ENCODE data around the gene NIM1K.

GRCh38 chr5:43275391-43275790, 83.4 kb downstream of the NIM1K start:
- TF ChIP-seq EZH2 (IDR thresholded peaks at IDR 0.05; ENCODE audit: insufficient read depth, poor library complexity, severe bottlenecking) (no peak), EZH2phosphoT487 (IDR thresholded peaks at IDR 0.05; ENCODE audit: insufficient read depth, low read depth) (no peak)

Data from GM23248 (cell line).